NCI-H1436 treated with DMSO at 0.1 percent for 48 hours (cell line): ENCODE measurements around the gene KIAA0930.
A peak's percentile ranks its signal among the peaks of the same experiment; 100 is the strongest.
"Not testable (repeated sequence)": the region's sequence is repeated elsewhere in the genome, so short reads cannot be mapped to it uniquely, and the experiment has no call there.

ENCODE experiments used
- DNase-seq: peaks from one replicate; lab custom pipeline; 2025; lab: John Stamatoyannopoulos, UW

The KIAA0930 gene

GRCh38 chr22:45262931-45263462 is 22.3 kb upstream of the KIAA0930 start:
- no peak for DNase-seq

GRCh38 chr22:45262195-45262930 is 21.7 kb upstream of the KIAA0930 start:
- DNase-seq: no peak

- no peak for DNase-seq
Observed at GRCh38 chr22:45261407-45262088, 20.9 kb upstream of the KIAA0930 start.

GRCh38 chr22:45260395-45260759 is 19.7 kb upstream of the KIAA0930 start:
- DNase-seq: not testable (repeated sequence)

- DNase-seq: no peak
Observed at GRCh38 chr22:45259754-45260394, 19.2 kb upstream of the KIAA0930 start.

GRCh38 chr22:45257941-45258340 is 17.2 kb upstream of the KIAA0930 start:
- not testable (repeated sequence) for DNase-seq

GRCh38 chr22:45254789-45255278 is 14.1 kb upstream of the KIAA0930 start:
- DNase-seq: no peak

- no peak for DNase-seq
Observed at GRCh38 chr22:45254388-45254787, 13.7 kb upstream of the KIAA0930 start.

GRCh38 chr22:45253039-45253641 is 12.4 kb upstream of the KIAA0930 start:
- no peak for DNase-seq

- no peak for DNase-seq
Observed at GRCh38 chr22:45251825-45252224, 11.1 kb upstream of the KIAA0930 start.

- no peak for DNase-seq
Observed at GRCh38 chr22:45248832-45249561, 8.3 kb upstream of the KIAA0930 start.

GRCh38 chr22:45246060-45246985 is 5.6 kb upstream of the KIAA0930 start:
- no peak for DNase-seq

- no peak for DNase-seq
Observed at GRCh38 chr22:45244916-45245315, 4.2 kb upstream of the KIAA0930 start.

- DNase-seq: peak; percentile 47
Observed at GRCh38 chr22:45242778-45243191, 2.1 kb upstream of the KIAA0930 start.

- no peak for DNase-seq
Observed at GRCh38 chr22:45240104-45240809, 437 bp downstream of the KIAA0930 start.

GRCh38 chr22:45239681-45240051 is 1.0 kb downstream of the KIAA0930 start:
- no peak for DNase-seq

GRCh38 chr22:45238957-45239680 is 1.6 kb downstream of the KIAA0930 start:
- no peak for DNase-seq

- no peak for DNase-seq
Observed at GRCh38 chr22:45238076-45238956, 2.4 kb downstream of the KIAA0930 start.
